ENCODE results near the gene CD7. TPM values are rescaled to one million over a fixed set of nuclear protein-coding genes. Genes with fewer than 3 reads are reported as not detected.

The CD7 gene
- total RNA-seq, 1 donor from 2014 or later, result 0.72 TPM

DNA sequence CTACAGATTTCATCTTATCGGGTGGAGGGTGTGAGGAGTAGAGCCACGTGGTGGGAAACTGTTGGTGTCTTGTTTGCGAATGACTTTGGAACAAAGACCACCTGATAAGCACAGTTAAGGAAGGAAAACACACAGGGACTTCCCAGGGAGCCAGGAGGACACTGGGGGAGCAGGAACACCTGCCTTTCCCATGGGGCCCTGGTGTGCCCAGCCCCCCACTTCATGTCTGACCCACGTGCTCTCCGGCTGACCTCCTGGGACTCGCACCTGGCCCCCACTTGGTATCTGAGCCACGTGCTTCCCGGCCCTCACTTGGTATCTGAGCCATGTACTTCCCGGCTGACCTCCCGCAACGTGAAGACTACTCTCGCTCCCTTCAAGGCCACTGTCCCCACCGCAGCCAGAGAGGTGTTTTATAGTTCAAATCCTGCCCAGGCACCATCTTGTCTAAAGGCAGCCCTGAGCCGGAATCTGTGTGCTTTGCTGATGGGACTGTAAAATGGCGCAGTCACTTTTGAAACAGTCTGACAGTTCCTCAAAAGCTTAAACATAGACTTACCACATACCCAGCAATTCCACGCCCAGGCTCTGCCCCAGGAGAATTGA lies 38.5 kb downstream of the CD7 start:
- no peak for DNase-seq

- no peak for DNase-seq
These were observed 39.1 kb downstream of the CD7 start for GRCh38 chr17:82278308-82278707.

DNA sequence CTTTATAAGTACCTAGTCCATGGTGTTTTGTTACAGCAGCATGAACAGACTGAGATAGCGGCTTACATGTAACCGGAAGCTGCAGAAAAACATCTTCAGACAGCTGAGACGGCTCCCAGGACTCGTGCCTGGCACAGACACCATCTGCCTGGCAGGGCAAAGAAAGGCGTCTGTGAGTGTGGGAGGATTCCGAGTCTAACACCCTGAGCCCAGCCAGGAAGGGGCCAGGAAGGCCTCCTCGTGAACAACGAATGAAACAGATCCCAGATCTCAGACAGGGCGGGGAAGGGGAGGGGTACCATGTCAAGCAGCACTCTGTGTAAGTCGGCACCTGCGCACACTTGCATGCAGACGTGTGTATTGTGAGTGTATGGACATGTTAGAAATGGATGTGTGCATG lies 39.6 kb downstream of the CD7 start:
- no peak for DNase-seq

- DNase-seq, result no peak
These were observed 40.5 kb downstream of the CD7 start for GRCh38 chr17:82276938-82277337.

DNA sequence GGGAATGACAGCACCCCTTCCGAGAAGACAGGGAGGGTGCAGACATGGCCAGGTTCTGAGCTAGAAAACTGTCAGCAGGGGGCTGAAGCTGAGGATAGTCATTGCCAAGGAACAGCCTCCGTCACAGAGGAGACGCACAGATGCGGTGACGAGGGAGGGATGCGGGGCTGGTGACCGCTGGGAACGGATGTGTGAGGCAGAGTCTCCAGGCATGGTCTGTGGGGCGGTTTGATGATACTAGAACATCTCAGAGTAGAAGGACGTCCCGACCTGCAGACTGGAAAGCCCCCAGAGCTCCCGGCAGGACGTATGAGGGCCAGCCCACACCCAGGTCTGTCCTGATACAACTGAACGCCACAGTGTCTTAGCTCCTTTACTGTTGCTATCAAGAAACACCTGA lies 42.1 kb downstream of the CD7 start:
- DNase-seq, result no peak

DNA sequence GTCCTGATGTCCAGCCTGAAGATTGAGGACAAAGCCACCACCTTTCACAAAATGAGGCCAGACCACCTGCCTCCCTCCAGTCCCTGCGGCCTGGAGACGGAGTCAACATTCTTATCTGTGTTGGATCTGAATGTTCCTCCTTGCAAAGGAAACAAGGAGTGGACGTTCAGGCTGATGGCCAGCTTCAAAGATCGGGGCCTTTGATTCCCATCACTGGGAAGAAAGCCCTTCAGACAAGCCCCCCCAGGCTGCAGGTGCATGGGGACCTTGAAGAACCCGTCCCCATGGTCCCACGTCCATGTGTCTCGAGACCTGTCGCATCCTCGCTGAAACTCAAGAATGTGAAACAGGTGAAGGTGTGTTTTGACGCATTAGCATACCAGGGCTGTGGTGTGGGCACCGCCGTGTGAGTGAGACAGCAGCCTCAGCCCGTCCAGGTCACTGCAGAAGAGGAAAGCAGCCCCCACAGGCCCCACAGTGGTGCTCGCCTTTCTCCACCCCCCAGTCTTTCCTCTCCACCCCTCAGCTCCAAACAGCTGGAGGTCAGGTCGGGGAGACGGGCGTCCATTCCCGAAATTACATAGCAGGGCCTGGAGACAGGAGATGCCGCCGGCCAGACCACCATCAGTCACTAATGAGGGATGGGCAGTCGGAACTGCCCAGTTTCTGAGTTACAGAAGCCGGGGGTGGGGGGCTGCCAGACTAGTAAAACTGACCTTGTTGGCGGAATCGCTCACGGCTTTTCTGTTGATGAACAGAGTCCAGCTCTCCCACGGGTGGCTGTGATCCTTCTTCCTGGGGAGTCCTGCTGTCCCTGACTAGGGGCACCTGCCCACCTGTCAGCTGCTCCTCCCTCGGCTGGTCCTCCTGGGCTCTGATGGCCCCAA lies 43.0 kb downstream of the CD7 start:
- no peak for DNase-seq

DNA sequence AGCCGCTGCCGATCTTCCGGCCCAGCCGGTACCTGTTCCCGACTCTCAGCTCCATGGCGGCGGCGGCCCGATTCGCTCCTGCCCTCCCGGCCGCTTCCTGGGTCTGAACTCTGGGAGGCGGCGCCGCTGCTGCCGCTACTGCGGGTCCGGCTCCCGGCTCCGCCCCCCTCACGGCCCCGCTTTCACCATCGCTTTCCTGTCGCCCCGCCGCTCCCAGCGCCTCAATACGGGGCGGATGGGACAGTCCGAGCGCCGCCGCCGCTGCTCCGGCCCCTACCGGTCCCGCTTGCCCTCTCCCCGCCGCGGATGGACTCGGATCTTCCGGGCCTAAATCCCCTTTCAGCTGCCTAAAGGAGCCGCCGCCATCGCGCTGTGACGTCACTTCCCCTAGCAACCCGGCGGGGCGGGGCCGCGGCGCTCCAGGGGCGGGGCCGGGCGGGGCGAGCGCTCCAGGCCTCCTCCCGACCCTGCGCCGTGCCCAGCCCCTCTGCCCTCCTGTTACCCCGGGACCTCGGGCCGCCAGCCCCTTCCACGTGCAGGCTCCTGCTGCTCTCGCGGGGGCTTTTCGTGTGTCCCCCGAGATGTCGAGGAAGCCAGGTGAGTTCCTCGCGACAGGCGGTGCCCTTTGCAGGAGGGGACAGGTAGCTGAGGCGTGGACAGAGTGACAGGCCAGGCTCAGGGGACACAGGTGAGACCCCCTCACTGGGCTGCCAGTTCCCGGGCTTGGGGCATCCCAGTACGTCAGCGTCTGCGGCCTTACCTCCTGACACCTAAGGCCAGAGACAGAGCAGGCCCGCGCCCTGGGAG lies 43.9 kb downstream of the CD7 start, which contains the start of gene CSNK1D:
Gene CSNK1D (minus strand): TSS at position 374 of the 807 bp plus-strand sequence. CDS start 319 bp downstream, at position 55.
- peak; percentile 96 for DNase-seq

- DNase-seq, result peak; percentile 24
These were observed 44.7 kb downstream of the CD7 start for GRCh38 chr17:82272495-82273326.

DNA sequence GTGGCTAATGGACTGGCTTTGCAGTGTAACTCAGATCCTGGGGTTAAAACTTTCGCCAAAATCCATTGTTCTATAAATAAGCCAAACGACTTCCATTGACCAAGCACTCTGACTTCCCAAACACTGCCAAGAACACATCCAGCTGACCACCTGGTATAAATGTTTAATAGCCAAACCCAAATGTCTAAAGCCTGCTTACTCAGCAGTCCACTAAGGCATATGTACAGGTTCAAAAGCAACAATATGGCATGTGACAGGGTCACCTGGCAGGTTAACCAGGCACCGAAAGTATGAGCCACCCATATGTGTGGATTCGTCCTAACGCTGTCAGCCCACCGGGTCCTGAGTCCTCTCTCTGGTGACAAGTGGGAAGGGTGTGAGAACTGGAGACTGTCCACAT lies 46.0 kb downstream of the CD7 start:
- no peak for DNase-seq

DNA sequence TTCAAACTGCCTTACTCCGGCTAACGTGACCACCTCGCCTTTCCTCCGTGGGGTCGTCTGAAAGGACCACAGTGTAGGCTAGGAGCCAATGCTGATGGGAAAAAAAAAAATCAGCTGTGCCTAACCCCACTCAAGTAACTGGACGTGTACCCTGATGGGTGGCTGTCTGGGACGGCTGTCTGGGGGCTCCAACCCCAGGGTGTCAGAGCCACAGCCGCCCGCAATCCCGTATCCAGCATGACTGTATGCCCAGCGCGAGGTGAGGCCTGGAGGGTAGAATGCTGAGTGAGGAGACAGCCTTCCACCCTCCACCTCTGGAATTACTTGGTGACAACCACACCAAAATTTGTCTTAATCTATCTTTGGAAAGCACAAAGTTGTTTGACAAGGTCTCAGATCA lies 46.8 kb downstream of the CD7 start:
- DNase-seq, result no peak

GRCh38 chr17:82269882-82270500 lies 47.4 kb downstream of the CD7 start:
- no peak for DNase-seq

GRCh38 chr17:82269138-82269881 lies 48.1 kb downstream of the CD7 start:
- DNase-seq, result no peak

- peak; percentile 29 for DNase-seq
These were observed 49.6 kb downstream of the CD7 start for GRCh38 chr17:82267575-82268379.

GRCh38 chr17:82266142-82266541 lies 51.3 kb downstream of the CD7 start:
- no peak for DNase-seq

Other genes starting within 250 kb of the CD7 start
- gene FASN, start 219.4 kb downstream of the CD7 start, total RNA-seq, result 33.8 TPM
- 24.7 TPM for gene CCDC57, start 104.8 kb downstream of the CD7 start, total RNA-seq
- 142 TPM for gene SLC16A3, start 88.6 kb downstream of the CD7 start, total RNA-seq
- gene CSNK1D, start 43.9 kb downstream of the CD7 start, total RNA-seq, result 72.8 TPM
- gene SECTM1, start 16.2 kb upstream of the CD7 start, total RNA-seq, result 12.6 TPM
- gene TEX19, start 41.6 kb upstream of the CD7 start, total RNA-seq, result not detected
- 5.8 TPM for gene UTS2R, start 54.2 kb upstream of the CD7 start, total RNA-seq
- gene HEXD, start 100.7 kb upstream of the CD7 start, total RNA-seq, result 26.4 TPM
- gene OGFOD3, start 101.0 kb upstream of the CD7 start, total RNA-seq, result 22.8 TPM
- gene CYBC1, start 133.1 kb upstream of the CD7 start, total RNA-seq, result 36.6 TPM
- gene NARF, start 141.1 kb upstream of the CD7 start, total RNA-seq, result 73.0 TPM
- 51.7 TPM for gene FOXK2, start 202.1 kb upstream of the CD7 start, total RNA-seq